Endothelial cell of umbilical vein (primary cell): ENCODE measurements around the gene IQGAP2. TPM values are rescaled to one million over a fixed set of nuclear protein-coding genes. Genes with fewer than 3 reads are reported as not detected.

Experiments used
- BruUV-seq: library from RNA; stranded (reverse); fragments of 400-500 nt; replicated peaks from 2 replicates; lab custom pipeline; 2021; lab: Mats Ljungman, UMichigan
- CTCF ChIA-PET: fragments of 300-600, 350-600 bp; sonication (Branson Sonifier 250); formaldehyde crosslinking; loops from one replicate; lab custom pipeline; 2021; ENCODE audit warnings: antibody characterized with exemption, inconsistent platforms; lab: Charles Lee
- POLR2A ChIA-PET: fragments of 300-600, 350-600 bp; sonication (Branson Sonifier 250); formaldehyde crosslinking; loops from one replicate; lab custom pipeline; 2021; ENCODE audit warnings: antibody characterized with exemption, inconsistent platforms; lab: Charles Lee
- DNase-seq: peaks from one replicate; pipeline ENCODE4 v3.0.0-alpha.2; 2011; ENCODE audit warnings: low read depth, low spot score
- FAIRE-seq: peaks from 2 replicates; lab custom pipeline; 2011; peaks lifted over from hg19 to GRCh38; lab: Jason Lieb, UNC
- H2AFZ ChIP-seq: 2 replicates; pipeline ENCODE4 v1.6.0; 2012; ENCODE audit warnings: low read depth, low read length, control low read depth, inconsistent platforms
- H3K27ac ChIP-seq: 2 replicates; pipeline ENCODE4 v1.5.1; 2011; ENCODE audit warnings: low read depth, mild to moderate bottlenecking, control low read depth, low read length, moderate library complexity; ENCODE audit not compliant: insufficient read depth
- H3K27me3 ChIP-seq, 2 experiments: 2 replicates each; pipeline versions ENCODE4 v1.6.0 to v1.6.1; 2011; ENCODE audit warnings: low read length in 2 of 2, mixed read lengths in 1 of 2; ENCODE audit not compliant: control insufficient read depth in 2 of 2, insufficient read depth in 2 of 2
- H3K36me3 ChIP-seq, 2 experiments: 2 replicates in 1 of 2; 3 replicates in 1 of 2; pipeline ENCODE4 v1.5.1; 2011; ENCODE audit warnings: low read length in 2 of 2, mild to moderate bottlenecking in 1 of 2, moderate library complexity in 1 of 2; ENCODE audit not compliant: control insufficient read depth in 2 of 2, insufficient read depth in 2 of 2; ENCODE audit errors: extremely low read depth in 1 of 2
- H3K4me1 ChIP-seq: 3 replicates; pipeline ENCODE4 v1.5.1; 2011; ENCODE audit warnings: mild to moderate bottlenecking, low read length; ENCODE audit not compliant: control insufficient read depth, insufficient read depth; ENCODE audit errors: extremely low read depth
- H3K4me2 ChIP-seq: 2 replicates; pipeline ENCODE4 v1.6.1; 2011; ENCODE audit warnings: low read length, control low read depth, mixed read lengths; ENCODE audit not compliant: insufficient read depth
- H3K4me3 ChIP-seq, 3 experiments: fragments of 200-600 bp in 1 of 3; sonication (generic), shearing (Covaris generic) in 1 of 3; replicated peaks in 1 of 3; 2 replicates each; pipeline ENCODE4 v1.5.1; 2011 to 2016; ENCODE audit warnings: control low read depth in 3 of 3, low read length in 3 of 3, mild to moderate bottlenecking in 2 of 3, inconsistent platforms in 1 of 3, low read depth in 1 of 3, moderate library complexity in 1 of 3; ENCODE audit not compliant: insufficient read depth in 1 of 3
- H3K79me2 ChIP-seq: 2 replicates; pipeline ENCODE4 v1.6.0; 2012; ENCODE audit warnings: low read length, inconsistent platforms; ENCODE audit not compliant: control insufficient read depth, insufficient read depth
- H3K9ac ChIP-seq: replicated peaks from 2 replicates; pipeline ENCODE3; 2011; ENCODE audit warnings: low read length, control low read depth; ENCODE audit not compliant: insufficient read depth; ENCODE audit errors: extremely low read depth
- H3K9me1 ChIP-seq: replicated peaks from 3 replicates; pipeline ENCODE4 v1.6.0; 2011; ENCODE audit warnings: mild to moderate bottlenecking, low read length; ENCODE audit not compliant: control insufficient read depth, insufficient read depth; ENCODE audit errors: extremely low read depth
- H3K9me3 ChIP-seq: replicated peaks from 2 replicates; pipeline ENCODE4 v1.5.1; 2012; ENCODE audit warnings: low read length, inconsistent platforms; ENCODE audit not compliant: control insufficient read depth, insufficient read depth
- H4K20me1 ChIP-seq: replicated peaks from 2 replicates; pipeline ENCODE3; 2011; ENCODE audit warnings: mild to moderate bottlenecking, low read length; ENCODE audit not compliant: control insufficient read depth, insufficient read depth; ENCODE audit errors: extremely low read depth
- EZH2 ChIP-seq: IDR thresholded peaks from 2 replicates; pipeline ENCODE4 v1.6.1; 2012; ENCODE audit warnings: borderline replicate concordance, low read depth, mild to moderate bottlenecking, moderate library complexity, low read length, inconsistent platforms; ENCODE audit not compliant: severe bottlenecking
- FOS ChIP-seq: IDR thresholded peaks from 2 replicates; pipeline ENCODE4 v1.6.1; 2011; ENCODE audit warnings: mild to moderate bottlenecking, low read length, moderate library complexity, borderline replicate concordance; ENCODE audit not compliant: insufficient read depth
- GATA2 ChIP-seq: IDR thresholded peaks from 2 replicates; pipeline ENCODE4 v1.7.0; 2011; ENCODE audit warnings: low read depth, mild to moderate bottlenecking, moderate library complexity, mixed read lengths, low read length; ENCODE audit not compliant: insufficient read length, insufficient read depth
- JUN ChIP-seq: IDR thresholded peaks from 2 replicates; pipeline ENCODE4 v1.6.1; 2011; ENCODE audit warnings: borderline replicate concordance, low read depth; ENCODE audit not compliant: insufficient read length, insufficient read depth
- MYC ChIP-seq: IDR thresholded peaks from one replicate; pipeline ENCODE4 v1.6.1; 2011; ENCODE audit warnings: mild to moderate bottlenecking, low read depth, low read length
- POLR2A ChIP-seq: IDR thresholded peaks from 2 replicates; pipeline ENCODE4 v1.6.1; 2012; ENCODE audit warnings: low read depth, mild to moderate bottlenecking, control low read depth, low read length
- POLR2AphosphoS5 ChIP-seq: IDR thresholded peaks from 2 replicates; pipeline ENCODE4 v1.6.1; 2012; ENCODE audit warnings: low read depth, mild to moderate bottlenecking, control low read depth, low read length, moderate library complexity; ENCODE audit not compliant: insufficient read depth
- dilution Hi-C: fragments of 300-500 bp; cut with MboI; formaldehyde crosslinking; loops from one replicate; pipeline ENCODE4 v1.15.0; 2019; ENCODE audit warnings: low sequenced_read_pairs; ENCODE audit not compliant: extremely low pct_ligation_motif_present
- intact Hi-C: fragments of 100-400 bp; cut with micrococcal nuclease; formaldehyde crosslinking; loops from one replicate; pipeline ENCODE4 v1.10.0; 2022
- polyA plus RNA-seq, 4 experiments: library from polyadenylated mRNA; depleted of rRNA in 3 of 4; stranded (reverse) in 3 of 4; unstranded in 1 of 4; fragments of >200 nt; gene quantifications; 2 replicates each; pipeline versions ENCODE4 v1.2.1 to v1.2.3, GENCODE V29; 2011 to 2012; ENCODE audit warnings: missing spikeins in 1 of 4
- total RNA-seq: library from RNA; stranded (reverse); gene quantifications from 2 replicates; pipeline ENCODE4 v1.2.3, GENCODE V29; 2021
- TF ChIP-seq, protein P1 (sequence below): IDR thresholded peaks from 2 replicates; pipeline ENCODE4 v1.6.1; 2011; ENCODE audit not compliant: insufficient read depth, insufficient read length
- TF ChIP-seq, protein P2 (sequence below), 2 donors: IDR thresholded peaks; 1 replicate in 1 of 2; 2 replicates in 1 of 2; pipeline ENCODE4 v1.5.1; 2011; ENCODE audit warnings: low read length in 2 of 2, mild to moderate bottlenecking in 2 of 2, moderate library complexity in 2 of 2, control low read depth in 1 of 2, inconsistent platforms in 1 of 2, low read depth in 1 of 2; ENCODE audit not compliant: insufficient read depth in 1 of 2; ENCODE audit errors: extremely low read depth in 1 of 2

The IQGAP2 gene
- total and polyA plus RNA-seq, 2 donors (not counting 3 experiments of a cell fraction or from before 2014, with no cell fraction given) = 4.5 to 4.7 TPM

DNA sequence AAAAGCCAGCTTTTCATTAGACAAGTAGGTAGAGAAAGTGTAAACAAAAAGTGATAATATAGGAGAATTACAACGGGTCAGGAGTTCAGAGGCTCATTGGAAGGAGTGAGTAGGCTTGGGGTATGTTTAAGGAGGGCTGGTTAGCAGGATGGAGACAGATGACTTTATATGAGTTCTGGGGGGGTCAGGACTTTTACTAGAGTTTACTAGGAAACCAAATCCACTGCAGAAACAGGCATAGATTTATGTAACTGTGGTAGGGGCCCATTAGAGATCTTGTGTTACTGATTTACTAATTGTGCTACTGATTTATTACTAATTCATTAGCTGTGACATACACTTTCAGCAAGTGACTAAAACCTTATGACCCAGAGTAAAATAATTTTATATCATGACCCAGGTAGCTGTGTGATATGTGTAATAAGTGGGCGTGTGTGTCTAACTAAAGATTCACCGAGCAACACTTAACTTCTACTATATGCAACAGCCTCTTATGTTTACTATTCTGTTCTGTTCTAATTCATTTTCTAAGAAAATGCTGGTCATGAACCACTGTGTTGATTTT lies 73.5 kb downstream of the IQGAP2 start:
- H4K20me1 ChIP-seq = no peaks in the 10 kb centered on the region
- POLR2A ChIA-PET = no interaction called here
- H3K79me2 ChIP-seq = no peaks in the 10 kb centered on the region
- CTCF ChIA-PET = no interaction called here
- TF ChIP-seq MYC (no peak), FOS (no peak), JUN (no peak), POLR2A (no peak), POLR2AphosphoS5 (no peak), GATA2 (no peak), EZH2 (no peak)
- TF ChIP-seq, protein P1, sequence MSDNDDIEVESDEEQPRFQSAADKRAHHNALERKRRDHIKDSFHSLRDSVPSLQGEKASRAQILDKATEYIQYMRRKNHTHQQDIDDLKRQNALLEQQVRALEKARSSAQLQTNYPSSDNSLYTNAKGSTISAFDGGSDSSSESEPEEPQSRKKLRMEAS = no peak
- TF ChIP-seq, protein P2, sequence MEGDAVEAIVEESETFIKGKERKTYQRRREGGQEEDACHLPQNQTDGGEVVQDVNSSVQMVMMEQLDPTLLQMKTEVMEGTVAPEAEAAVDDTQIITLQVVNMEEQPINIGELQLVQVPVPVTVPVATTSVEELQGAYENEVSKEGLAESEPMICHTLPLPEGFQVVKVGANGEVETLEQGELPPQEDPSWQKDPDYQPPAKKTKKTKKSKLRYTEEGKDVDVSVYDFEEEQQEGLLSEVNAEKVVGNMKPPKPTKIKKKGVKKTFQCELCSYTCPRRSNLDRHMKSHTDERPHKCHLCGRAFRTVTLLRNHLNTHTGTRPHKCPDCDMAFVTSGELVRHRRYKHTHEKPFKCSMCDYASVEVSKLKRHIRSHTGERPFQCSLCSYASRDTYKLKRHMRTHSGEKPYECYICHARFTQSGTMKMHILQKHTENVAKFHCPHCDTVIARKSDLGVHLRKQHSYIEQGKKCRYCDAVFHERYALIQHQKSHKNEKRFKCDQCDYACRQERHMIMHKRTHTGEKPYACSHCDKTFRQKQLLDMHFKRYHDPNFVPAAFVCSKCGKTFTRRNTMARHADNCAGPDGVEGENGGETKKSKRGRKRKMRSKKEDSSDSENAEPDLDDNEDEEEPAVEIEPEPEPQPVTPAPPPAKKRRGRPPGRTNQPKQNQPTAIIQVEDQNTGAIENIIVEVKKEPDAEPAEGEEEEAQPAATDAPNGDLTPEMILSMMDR (IDR thresholded peaks at IDR 0.05; ENCODE audit: extremely low read depth in 1 of 2, insufficient read depth in 1 of 2, low read depth in 1 of 2, low read length in 2 of 2) = no peak
- no peaks in the 10 kb centered on the region for H3K9me3 ChIP-seq
- H3K4me3 ChIP-seq = no peak overlapping the region
- no peak overlapping the region for H2AFZ ChIP-seq
- H3K27ac ChIP-seq = no peak overlapping the region
- BruUV-seq = no TSS peak
- no peak overlapping the region for H3K4me2 ChIP-seq
- H3K9ac ChIP-seq = no peak overlapping the region
- no peaks in the 10 kb centered on the region for H3K4me1 ChIP-seq
- H3K9me1 ChIP-seq = no peaks in the 10 kb centered on the region
- DNase-seq (no peak), FAIRE-seq (no peak)
- no peaks in the 10 kb centered on the region for H3K27me3 ChIP-seq
- intact Hi-C loops (no loop called here), dilution Hi-C loops (no loop called here)
- H3K36me3 ChIP-seq = no peaks in the 10 kb centered on the region
